Measurements from ENCODE around the gene SEMA3E.

SEMA3E gene

DNA sequence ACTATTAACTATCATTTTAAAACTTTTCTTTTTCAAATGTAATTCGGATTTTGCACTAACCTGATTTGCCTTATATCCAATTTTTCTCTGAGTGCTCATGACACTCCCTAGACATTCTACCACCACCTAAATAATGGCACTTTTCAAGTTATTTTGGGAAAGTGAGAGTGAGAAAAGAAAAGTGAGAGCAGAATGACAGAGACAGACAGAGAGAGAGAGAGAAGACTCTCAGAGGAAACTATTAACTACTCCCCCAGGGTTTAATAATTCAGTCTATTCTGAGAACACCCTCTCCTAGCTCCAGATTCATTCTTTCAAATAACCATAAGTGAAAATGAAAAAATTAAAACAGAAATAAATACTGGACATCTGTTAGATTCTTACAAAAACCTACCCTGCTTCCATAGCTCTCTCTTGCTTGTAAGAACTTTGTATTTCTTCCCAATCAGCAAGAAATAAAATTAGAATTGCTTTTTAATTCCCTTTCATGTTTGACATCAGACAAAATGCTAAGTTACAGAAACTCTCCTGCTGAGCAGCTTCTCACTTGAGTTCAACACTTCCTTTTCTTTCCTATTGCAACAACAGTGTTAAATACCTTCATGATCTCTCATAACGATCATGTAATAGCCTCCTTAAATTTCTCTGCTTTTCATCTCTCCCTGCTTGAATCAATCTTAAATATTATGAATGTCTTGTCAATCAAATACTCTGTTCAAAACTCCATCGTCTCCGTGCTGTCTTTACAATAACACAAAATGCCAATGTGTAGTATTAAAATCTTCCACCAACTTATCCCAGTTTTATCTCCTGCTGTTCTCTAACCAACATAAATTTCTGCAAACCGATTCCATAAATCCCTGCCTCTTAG, 191.7 kb downstream of the SEMA3E start:
- Histone ChIP-seq H3K4me2 (no peak overlapping the region), H2AFZ (ENCODE audit: low read depth) (no peak overlapping the region), H3K27me3 (ENCODE audit: insufficient read depth, low read depth) (no peaks in the 10 kb centered on the region), H4K20me1 (ENCODE audit: insufficient read depth) (no peaks in the 10 kb centered on the region), H3K27ac (no peak overlapping the region), H3K36me3 (ENCODE audit: insufficient read depth) (no peaks in the 10 kb centered on the region), H3K4me3 (IDR thresholded peaks at IDR 0.05; ENCODE audit: insufficient read depth, low read depth, low read length) (no peak overlapping the region), H3K4me1 (ENCODE audit: low read depth, poor library complexity, severe bottlenecking) (no peaks in the 10 kb centered on the region), H3K9ac (no peak overlapping the region), H3K79me2 (ENCODE audit: insufficient read depth, low read depth) (no peaks in the 10 kb centered on the region)
- TF ChIP-seq, protein P1, sequence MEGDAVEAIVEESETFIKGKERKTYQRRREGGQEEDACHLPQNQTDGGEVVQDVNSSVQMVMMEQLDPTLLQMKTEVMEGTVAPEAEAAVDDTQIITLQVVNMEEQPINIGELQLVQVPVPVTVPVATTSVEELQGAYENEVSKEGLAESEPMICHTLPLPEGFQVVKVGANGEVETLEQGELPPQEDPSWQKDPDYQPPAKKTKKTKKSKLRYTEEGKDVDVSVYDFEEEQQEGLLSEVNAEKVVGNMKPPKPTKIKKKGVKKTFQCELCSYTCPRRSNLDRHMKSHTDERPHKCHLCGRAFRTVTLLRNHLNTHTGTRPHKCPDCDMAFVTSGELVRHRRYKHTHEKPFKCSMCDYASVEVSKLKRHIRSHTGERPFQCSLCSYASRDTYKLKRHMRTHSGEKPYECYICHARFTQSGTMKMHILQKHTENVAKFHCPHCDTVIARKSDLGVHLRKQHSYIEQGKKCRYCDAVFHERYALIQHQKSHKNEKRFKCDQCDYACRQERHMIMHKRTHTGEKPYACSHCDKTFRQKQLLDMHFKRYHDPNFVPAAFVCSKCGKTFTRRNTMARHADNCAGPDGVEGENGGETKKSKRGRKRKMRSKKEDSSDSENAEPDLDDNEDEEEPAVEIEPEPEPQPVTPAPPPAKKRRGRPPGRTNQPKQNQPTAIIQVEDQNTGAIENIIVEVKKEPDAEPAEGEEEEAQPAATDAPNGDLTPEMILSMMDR (conservative IDR thresholded peaks at IDR 0.05; ENCODE audit: low read depth, low read length), result no peak

DNA sequence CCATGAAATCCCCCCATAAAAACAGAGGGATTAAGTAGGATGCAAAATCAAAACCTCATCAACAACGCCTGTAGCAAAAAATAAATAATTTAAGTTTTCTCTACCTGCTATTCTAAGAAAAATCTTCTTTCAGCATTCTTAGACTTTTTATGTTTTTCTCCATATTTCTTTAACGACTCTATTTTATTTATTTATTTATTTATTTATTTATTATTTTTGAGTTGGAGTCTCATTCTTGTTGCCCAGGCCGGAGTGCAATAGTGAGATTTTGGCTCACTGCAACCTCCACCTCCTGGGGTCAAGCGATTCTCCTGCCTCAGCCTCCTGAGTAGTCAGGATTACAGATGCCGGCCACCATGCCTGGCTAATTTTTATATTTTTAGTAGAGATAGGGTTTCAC, 192.5 kb downstream of the SEMA3E start:
- H3K79me2 ChIP-seq (ENCODE audit: insufficient read depth, low read depth), result no peaks in the 10 kb centered on the region
- no peak overlapping the region for H3K27ac ChIP-seq
- TF ChIP-seq, protein P1 (conservative IDR thresholded peaks at IDR 0.05; ENCODE audit: low read depth, low read length), result no peak
- H3K4me3 ChIP-seq (IDR thresholded peaks at IDR 0.05; ENCODE audit: insufficient read depth, low read depth, low read length), result no peak overlapping the region
- no peak overlapping the region for H3K4me2 ChIP-seq
- no peaks in the 10 kb centered on the region for H3K36me3 ChIP-seq (ENCODE audit: insufficient read depth)
- no peaks in the 10 kb centered on the region for H3K4me1 ChIP-seq (ENCODE audit: low read depth, poor library complexity, severe bottlenecking)
- no peaks in the 10 kb centered on the region for H3K27me3 ChIP-seq (ENCODE audit: insufficient read depth, low read depth)
- no peaks in the 10 kb centered on the region for H4K20me1 ChIP-seq (ENCODE audit: insufficient read depth)
- no peak overlapping the region for H2AFZ ChIP-seq (ENCODE audit: low read depth)
- no peak overlapping the region for H3K9ac ChIP-seq

DNA sequence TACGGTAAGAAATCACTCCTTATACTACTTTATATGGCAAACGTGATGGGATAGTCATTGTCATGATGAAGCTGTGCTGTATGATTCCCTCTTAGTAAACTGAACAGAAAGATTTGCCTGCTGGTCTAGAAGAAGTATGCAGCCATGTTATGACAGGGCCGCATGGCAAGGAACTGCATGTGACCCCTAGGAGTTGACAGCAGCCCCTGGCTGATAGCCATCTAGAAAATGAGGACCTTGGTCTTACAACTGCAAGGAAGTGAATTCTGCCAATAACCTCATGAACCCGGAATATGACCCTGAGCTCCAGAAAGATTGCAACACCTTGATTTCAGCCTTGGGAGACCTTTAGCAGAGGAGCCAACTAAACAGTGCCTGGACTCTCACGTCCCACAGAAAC, 193.3 kb downstream of the SEMA3E start:
- no peak overlapping the region for H3K4me2 ChIP-seq
- no peaks in the 10 kb centered on the region for H4K20me1 ChIP-seq (ENCODE audit: insufficient read depth)
- no peaks in the 10 kb centered on the region for H3K36me3 ChIP-seq (ENCODE audit: insufficient read depth)
- no peaks in the 10 kb centered on the region for H3K79me2 ChIP-seq (ENCODE audit: insufficient read depth, low read depth)
- H3K4me1 ChIP-seq (ENCODE audit: low read depth, poor library complexity, severe bottlenecking), result no peaks in the 10 kb centered on the region
- TF ChIP-seq, protein P1 (conservative IDR thresholded peaks at IDR 0.05; ENCODE audit: low read depth, low read length), result no peak
- no peak overlapping the region for H3K27ac ChIP-seq
- no peak overlapping the region for H2AFZ ChIP-seq (ENCODE audit: low read depth)
- no peak overlapping the region for H3K9ac ChIP-seq
- no peaks in the 10 kb centered on the region for H3K27me3 ChIP-seq (ENCODE audit: insufficient read depth, low read depth)
- no peak overlapping the region for H3K4me3 ChIP-seq (IDR thresholded peaks at IDR 0.05; ENCODE audit: insufficient read depth, low read depth, low read length)

DNA sequence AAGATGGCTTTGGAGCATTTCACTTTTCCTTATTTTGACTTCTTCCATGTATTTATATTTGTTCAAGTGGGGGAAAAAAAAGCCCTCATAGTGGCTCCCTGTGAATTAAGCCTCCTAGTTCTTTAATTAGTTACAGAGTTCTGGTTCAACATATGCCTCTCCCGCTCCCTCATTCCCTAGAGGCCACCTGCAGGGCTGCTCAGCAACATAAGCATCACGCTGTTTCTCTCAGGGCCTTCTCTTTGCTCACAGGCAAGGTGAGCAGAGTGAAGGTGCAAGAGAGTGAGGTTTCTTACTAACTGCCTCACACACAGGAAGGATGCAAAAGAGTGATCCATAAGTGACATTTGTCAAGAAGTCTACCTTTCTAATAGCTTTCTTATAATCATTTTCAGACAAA, 196.7 kb downstream of the SEMA3E start:
- TF ChIP-seq, protein P1 (conservative IDR thresholded peaks at IDR 0.05; ENCODE audit: low read depth, low read length), result no peak
- no peak overlapping the region for H3K9ac ChIP-seq
- H3K79me2 ChIP-seq (ENCODE audit: insufficient read depth, low read depth), result no peaks in the 10 kb centered on the region
- no peak overlapping the region for H3K27ac ChIP-seq
- H3K27me3 ChIP-seq (ENCODE audit: insufficient read depth, low read depth), result no peaks in the 10 kb centered on the region
- H3K36me3 ChIP-seq (ENCODE audit: insufficient read depth), result no peaks in the 10 kb centered on the region
- H4K20me1 ChIP-seq (ENCODE audit: insufficient read depth), result no peaks in the 10 kb centered on the region
- no peak overlapping the region for H3K4me3 ChIP-seq (IDR thresholded peaks at IDR 0.05; ENCODE audit: insufficient read depth, low read depth, low read length)
- H3K4me2 ChIP-seq, result no peak overlapping the region
- H2AFZ ChIP-seq (ENCODE audit: low read depth), result no peak overlapping the region
- no peaks in the 10 kb centered on the region for H3K4me1 ChIP-seq (ENCODE audit: low read depth, poor library complexity, severe bottlenecking)

All from KMS-11 (cell line).